ENCODE data around the gene TMSB15B. TPM values are rescaled to one million over a fixed set of nuclear protein-coding genes. Genes with fewer than 3 reads are reported as not detected.
"Not testable (repeated sequence)": the region's sequence is repeated elsewhere in the genome, so short reads cannot be mapped to it uniquely, and the experiment has no call there.

TMSB15B gene
- total RNA-seq, 1 experiment from 2014 or later = 8.2 TPM

- Mint-ChIP-seq H3K4me3 (ENCODE audit: low read depth, unreplicated experiment) (no peak overlapping the region), H3K27ac (ENCODE audit: unreplicated experiment) (no peak overlapping the region), H3K27me3 (ENCODE audit: unreplicated experiment) (no peaks in the 10 kb centered on the region), H3K9me3 (ENCODE audit: low read depth, unreplicated experiment) (peaks cover 4% of the 10 kb centered on the region), H3K36me3 (ENCODE audit: insufficient read depth, unreplicated experiment) (no peaks in the 10 kb centered on the region), H3K4me1 (ENCODE audit: low read depth, unreplicated experiment) (no peaks in the 10 kb centered on the region)
- no peak for TF ChIP-seq CTCF (IDR thresholded peaks at IDR 0.05; ENCODE audit: unreplicated experiment)
- CTCF ChIA-PET = no interaction called here
- intact Hi-C loops (cut with micrococcal nuclease; ENCODE audit: unreplicated experiment) = no loop called here
- no peak for DNase-seq
- BruUV-seq (replicated peaks) = no TSS peak
Measured at GRCh38 chrX:103954259-103954658, 8.2 kb upstream of the TMSB15B start.

- H3K27me3 Mint-ChIP-seq (ENCODE audit: unreplicated experiment); H3K4me1 Mint-ChIP-seq (ENCODE audit: low read depth, unreplicated experiment); intact Hi-C loops (cut with micrococcal nuclease; ENCODE audit: unreplicated experiment); CTCF ChIA-PET; DNase-seq; H3K4me3 Mint-ChIP-seq (ENCODE audit: low read depth, unreplicated experiment); H3K36me3 Mint-ChIP-seq (ENCODE audit: insufficient read depth, unreplicated experiment); H3K9me3 Mint-ChIP-seq (ENCODE audit: low read depth, unreplicated experiment); BruUV-seq (replicated peaks); H3K27ac Mint-ChIP-seq (ENCODE audit: unreplicated experiment): not testable (repeated sequence)
Measured at GRCh38 chrX:103960599-103960998, 1.8 kb upstream of the TMSB15B start.

- H3K9me3 Mint-ChIP-seq (ENCODE audit: low read depth, unreplicated experiment); H3K27ac Mint-ChIP-seq (ENCODE audit: unreplicated experiment); BruUV-seq (replicated peaks); H3K4me1 Mint-ChIP-seq (ENCODE audit: low read depth, unreplicated experiment); intact Hi-C loops (cut with micrococcal nuclease; ENCODE audit: unreplicated experiment); H3K4me3 Mint-ChIP-seq (ENCODE audit: low read depth, unreplicated experiment); DNase-seq; H3K36me3 Mint-ChIP-seq (ENCODE audit: insufficient read depth, unreplicated experiment); CTCF ChIA-PET; H3K27me3 Mint-ChIP-seq (ENCODE audit: unreplicated experiment): not testable (repeated sequence)
Measured at GRCh38 chrX:103983508-103983907, 21.1 kb downstream of the TMSB15B start.

- CTCF ChIA-PET = interaction anchor here (1.6 kb wide), 1 partner anchor 154 kb away, joined by 5 read pairs; no protein-coding TSS in a partner anchor
- Mint-ChIP-seq H3K27me3 (ENCODE audit: unreplicated experiment) (peaks cover 55% of the 10 kb centered on the region), H3K36me3 (ENCODE audit: insufficient read depth, unreplicated experiment) (no peaks in the 10 kb centered on the region), H3K9me3 (ENCODE audit: low read depth, unreplicated experiment) (no peaks in the 10 kb centered on the region), H3K4me3 (ENCODE audit: low read depth, unreplicated experiment) (no peak overlapping the region), H3K27ac (ENCODE audit: unreplicated experiment) (no peak overlapping the region), H3K4me1 (ENCODE audit: low read depth, unreplicated experiment) (no peaks in the 10 kb centered on the region)
- no peak for DNase-seq
- intact Hi-C loops (cut with micrococcal nuclease; ENCODE audit: unreplicated experiment) = no loop called here
- no peak for TF ChIP-seq CTCF (IDR thresholded peaks at IDR 0.05; ENCODE audit: unreplicated experiment)
- no TSS peak for BruUV-seq (replicated peaks)
Measured at GRCh38 chrX:103999234-103999633, 36.8 kb downstream of the TMSB15B start.

GRCh38 chrX:104008831-104009230 is 46.4 kb downstream of the TMSB15B start:
- TF ChIP-seq CTCF (IDR thresholded peaks at IDR 0.05; ENCODE audit: unreplicated experiment) = no peak
- Mint-ChIP-seq H3K9me3 (ENCODE audit: low read depth, unreplicated experiment) (no peaks in the 10 kb centered on the region), H3K27me3 (ENCODE audit: unreplicated experiment) (peaks cover 85% of the 10 kb centered on the region), H3K4me3 (ENCODE audit: low read depth, unreplicated experiment) (no peak overlapping the region), H3K27ac (ENCODE audit: unreplicated experiment) (no peak overlapping the region), H3K36me3 (ENCODE audit: insufficient read depth, unreplicated experiment) (no peaks in the 10 kb centered on the region), H3K4me1 (ENCODE audit: low read depth, unreplicated experiment) (no peaks in the 10 kb centered on the region)
- DNase-seq = no peak
- intact Hi-C loops (cut with micrococcal nuclease; ENCODE audit: unreplicated experiment) = no loop called here
- BruUV-seq (replicated peaks) = no TSS peak
- CTCF ChIA-PET = no interaction called here
